Calu3 (cell line): Measurements from ENCODE around the gene PWP1. TPM values are rescaled to one million over a fixed set of nuclear protein-coding genes. Genes with fewer than 3 reads are reported as not detected.

ENCODE experiments used
- Bru-seq: library from RNA; stranded (reverse); fragments of 400-500 nt; gene quantifications from one replicate; lab custom pipeline; 2021; lab: Mats Ljungman, UMichigan
- BruChase-seq, 2 experiments: library from RNA; stranded (reverse); fragments of 400-500 nt; gene quantifications; one replicate each; lab custom pipeline; 2021; lab: Mats Ljungman, UMichigan
- BruUV-seq: library from RNA; stranded (reverse); fragments of 400-500 nt; replicated peaks from 2 replicates; lab custom pipeline; 2021; lab: Mats Ljungman, UMichigan
- CTCF ChIA-PET: fragments of 300-600 bp; sonication (Branson Sonifier 250); formaldehyde crosslinking; loops from one replicate; lab custom pipeline; 2022; ENCODE audit warnings: antibody characterized with exemption; lab: Charles Lee
- DNase-seq: peaks from one replicate; pipeline ENCODE4 v3.0.0; 2022
- H3K27ac Mint-ChIP-seq: one replicate; pipeline ENCODE4 v1.8.0; 2022; ENCODE audit warnings: mixed read lengths; ENCODE audit not compliant: unreplicated experiment
- H3K27me3 Mint-ChIP-seq: one replicate; pipeline ENCODE4 v1.8.0; 2022; ENCODE audit warnings: mixed read lengths; ENCODE audit not compliant: unreplicated experiment
- H3K36me3 Mint-ChIP-seq: one replicate; pipeline ENCODE4 v1.8.0; 2022; ENCODE audit warnings: mild to moderate bottlenecking, moderate library complexity, mixed read lengths; ENCODE audit not compliant: insufficient read depth, unreplicated experiment
- H3K4me1 Mint-ChIP-seq: one replicate; pipeline ENCODE4 v1.8.0; 2022; ENCODE audit warnings: mild to moderate bottlenecking, low read depth, mixed read lengths; ENCODE audit not compliant: unreplicated experiment
- H3K4me3 Mint-ChIP-seq: one replicate; pipeline ENCODE4 v1.8.0; 2022; ENCODE audit warnings: mild to moderate bottlenecking, low read depth, moderate library complexity, mixed read lengths; ENCODE audit not compliant: unreplicated experiment
- H3K9me3 Mint-ChIP-seq: one replicate; pipeline ENCODE4 v1.8.0; 2022; ENCODE audit warnings: low read depth, mixed read lengths; ENCODE audit not compliant: unreplicated experiment
- intact Hi-C: fragments of 100-400 bp; cut with micrococcal nuclease; formaldehyde crosslinking; loops from one replicate; pipeline ENCODE4 v1.10.0; 2022; ENCODE audit not compliant: unreplicated experiment
- long read RNA-seq: library from polyadenylated mRNA; stranded (forward); transcript quantifications from one replicate; pipeline ENCODE4 v2.0.0, GENCODE V29; 2022
- total RNA-seq: library from RNA; stranded (reverse); gene quantifications from 2 replicates; pipeline ENCODE4 v1.2.3, GENCODE V29; 2022
- TF ChIP-seq, protein P1 (sequence below): fragments of 200-600 bp; IDR thresholded peaks from one replicate; pipeline ENCODE4 v1.8.0; 2022; ENCODE audit warnings: antibody characterized with exemption; ENCODE audit not compliant: unreplicated experiment

PWP1 gene
- total RNA-seq (52.7 and 60.5 TPM in 2 replicates), Bru-seq, nascent RNA (percentile 89 among the genes with signal in this experiment), BruChase-seq, experiment 1, labeled RNA remaining after a 6-hour chase (percentile 85 among the genes with signal in this experiment), BruChase-seq, experiment 2, labeled RNA remaining after a 2-hour chase (percentile 87 among the genes with signal in this experiment)
- long read RNA-seq, transcript PWP1-201 (15 exons, 2,621 nt) = major isoform, 96 of 108 reads
- long read RNA-seq, partial matches to known transcripts = 2 of 108 reads
- long read RNA-seq, other reads (novel, unspliced or antisense) = 10 of 108 reads

DNA sequence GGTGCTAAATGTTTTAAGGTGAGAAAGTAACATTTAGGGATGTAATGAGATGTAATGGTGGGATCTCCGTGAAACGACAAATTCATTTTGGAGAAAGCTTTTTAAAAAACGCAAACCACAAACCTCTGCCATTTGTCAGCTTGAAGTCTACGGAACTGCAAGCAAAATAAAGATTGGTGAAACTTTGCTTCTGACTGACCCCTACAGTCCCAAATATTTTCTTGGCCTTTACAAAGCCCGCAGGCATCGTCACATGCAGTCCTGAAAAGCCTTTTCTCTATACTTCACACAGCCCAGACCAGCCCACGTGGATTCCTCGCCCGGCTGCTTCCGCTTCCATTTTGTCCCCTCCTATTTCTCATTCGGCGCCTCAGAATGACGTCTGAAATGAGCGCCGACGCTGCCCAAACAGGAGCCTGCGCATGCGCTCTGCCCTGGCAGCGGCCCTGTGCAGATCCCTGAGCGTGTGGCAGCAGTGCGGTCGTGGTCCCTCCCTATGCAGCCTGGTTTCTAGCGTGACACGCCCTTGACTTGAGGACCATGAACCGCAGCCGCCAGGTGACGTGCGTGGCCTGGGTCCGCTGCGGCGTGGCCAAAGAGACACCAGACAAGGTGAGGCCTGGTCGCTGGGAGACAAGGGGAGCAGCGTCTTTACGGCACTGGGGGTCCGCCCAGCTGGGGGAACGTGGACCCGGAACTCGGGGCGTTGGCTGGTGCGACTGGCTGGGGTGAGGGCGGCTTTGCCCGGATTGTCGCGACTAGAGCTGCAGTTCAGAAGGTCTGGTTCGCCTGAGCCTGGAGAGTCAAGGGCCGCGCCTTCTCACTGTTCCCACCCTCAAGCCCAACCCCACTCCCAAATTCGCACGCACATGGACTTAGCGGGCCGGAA is at the start of gene PWP1:
Gene PWP1 (plus strand): TSS at position 440 of the 889 bp plus-strand sequence. CDS start 101 bp downstream, at position 541.
- TSS peak; percentile 97 for BruUV-seq
- intact Hi-C loops = loop anchor here (5.0 to 10.0 kb wide), 2 partner anchors 72 to 829 kb away; partner anchors contain the start of gene FICD
- peak within 1 kb of the TSS; percentile 94 for H3K4me3 Mint-ChIP-seq

DNA sequence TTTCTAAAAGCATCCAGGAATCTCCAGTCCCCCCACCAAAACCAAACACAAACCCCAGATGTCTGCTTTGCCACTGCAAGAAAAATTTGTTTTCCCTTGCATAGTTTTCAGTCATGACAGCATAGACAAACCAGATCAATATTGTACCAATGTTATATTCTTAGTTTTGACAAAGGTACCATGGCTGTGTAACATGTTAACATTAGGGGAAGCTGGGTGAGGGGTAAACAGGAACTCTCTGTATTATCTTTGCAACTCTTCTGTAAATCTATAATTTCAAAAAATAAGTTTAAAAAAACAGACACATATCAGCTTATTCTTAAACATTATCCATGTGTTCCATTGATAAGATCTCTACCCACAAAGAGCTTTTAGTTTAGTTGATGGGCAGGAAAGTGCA is 44.4 kb upstream of the PWP1 start:
- no peak for DNase-seq
- no TSS peak for BruUV-seq
- H3K9me3 Mint-ChIP-seq = no peaks in the 10 kb centered on the region
- no peaks in the 10 kb centered on the region for H3K4me1 Mint-ChIP-seq
- CTCF ChIA-PET = no interaction called here
- TF ChIP-seq, protein P1, sequence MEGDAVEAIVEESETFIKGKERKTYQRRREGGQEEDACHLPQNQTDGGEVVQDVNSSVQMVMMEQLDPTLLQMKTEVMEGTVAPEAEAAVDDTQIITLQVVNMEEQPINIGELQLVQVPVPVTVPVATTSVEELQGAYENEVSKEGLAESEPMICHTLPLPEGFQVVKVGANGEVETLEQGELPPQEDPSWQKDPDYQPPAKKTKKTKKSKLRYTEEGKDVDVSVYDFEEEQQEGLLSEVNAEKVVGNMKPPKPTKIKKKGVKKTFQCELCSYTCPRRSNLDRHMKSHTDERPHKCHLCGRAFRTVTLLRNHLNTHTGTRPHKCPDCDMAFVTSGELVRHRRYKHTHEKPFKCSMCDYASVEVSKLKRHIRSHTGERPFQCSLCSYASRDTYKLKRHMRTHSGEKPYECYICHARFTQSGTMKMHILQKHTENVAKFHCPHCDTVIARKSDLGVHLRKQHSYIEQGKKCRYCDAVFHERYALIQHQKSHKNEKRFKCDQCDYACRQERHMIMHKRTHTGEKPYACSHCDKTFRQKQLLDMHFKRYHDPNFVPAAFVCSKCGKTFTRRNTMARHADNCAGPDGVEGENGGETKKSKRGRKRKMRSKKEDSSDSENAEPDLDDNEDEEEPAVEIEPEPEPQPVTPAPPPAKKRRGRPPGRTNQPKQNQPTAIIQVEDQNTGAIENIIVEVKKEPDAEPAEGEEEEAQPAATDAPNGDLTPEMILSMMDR = no peak
- H3K27me3 Mint-ChIP-seq = peaks cover 61% of the 10 kb centered on the region
- H3K27ac Mint-ChIP-seq = no peak overlapping the region
- intact Hi-C loops = no loop called here
- H3K4me3 Mint-ChIP-seq = no peak overlapping the region
- no peaks in the 10 kb centered on the region for H3K36me3 Mint-ChIP-seq

More for the DNA sequence above, at the start of gene PWP1:
- TF ChIP-seq, protein P1 = no peak
- Mint-ChIP-seq H3K27ac (peak within 1 kb of the TSS; percentile 96), H3K27me3 (peaks cover 6% of the 10 kb centered on the region), H3K9me3 (no peaks in the 10 kb centered on the region), H3K4me1 (no peaks in the 10 kb centered on the region), H3K36me3 (peaks cover 31% of the 10 kb centered on the region)
- peak; percentile 96 for DNase-seq
- CTCF ChIA-PET = interaction anchor here (1.4 kb wide), 1 partner anchor 9 kb away, joined by 11 read pairs; no protein-coding TSS in a partner anchor

DNA sequence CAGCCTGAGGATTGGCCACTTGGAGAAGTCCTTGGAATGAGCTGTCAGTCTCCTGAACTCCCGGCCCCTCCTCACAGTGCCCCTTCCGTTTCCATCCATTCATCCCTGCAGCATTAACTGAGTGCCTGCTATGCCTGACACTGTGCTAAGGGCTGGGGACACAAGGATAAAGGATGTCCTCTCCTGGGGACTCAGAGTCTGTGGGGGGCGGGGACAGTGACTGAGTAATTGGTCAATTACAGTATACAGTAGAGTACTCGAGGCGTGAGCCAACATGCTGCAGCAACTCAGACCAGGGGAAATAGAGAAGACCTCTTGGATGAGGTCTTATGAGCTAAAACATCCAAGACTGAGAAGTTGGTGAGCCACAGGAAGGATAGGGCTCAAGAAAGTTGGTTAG is 43.4 kb upstream of the PWP1 start:
- Mint-ChIP-seq H3K27me3 (peaks cover 68% of the 10 kb centered on the region), H3K4me1 (no peaks in the 10 kb centered on the region), H3K9me3 (no peaks in the 10 kb centered on the region), H3K4me3 (no peak overlapping the region), H3K36me3 (no peaks in the 10 kb centered on the region), H3K27ac (no peak overlapping the region)
- no peak for DNase-seq
- CTCF ChIA-PET = no interaction called here
- no TSS peak for BruUV-seq
- intact Hi-C loops = no loop called here
- TF ChIP-seq, protein P1 = no peak

DNA sequence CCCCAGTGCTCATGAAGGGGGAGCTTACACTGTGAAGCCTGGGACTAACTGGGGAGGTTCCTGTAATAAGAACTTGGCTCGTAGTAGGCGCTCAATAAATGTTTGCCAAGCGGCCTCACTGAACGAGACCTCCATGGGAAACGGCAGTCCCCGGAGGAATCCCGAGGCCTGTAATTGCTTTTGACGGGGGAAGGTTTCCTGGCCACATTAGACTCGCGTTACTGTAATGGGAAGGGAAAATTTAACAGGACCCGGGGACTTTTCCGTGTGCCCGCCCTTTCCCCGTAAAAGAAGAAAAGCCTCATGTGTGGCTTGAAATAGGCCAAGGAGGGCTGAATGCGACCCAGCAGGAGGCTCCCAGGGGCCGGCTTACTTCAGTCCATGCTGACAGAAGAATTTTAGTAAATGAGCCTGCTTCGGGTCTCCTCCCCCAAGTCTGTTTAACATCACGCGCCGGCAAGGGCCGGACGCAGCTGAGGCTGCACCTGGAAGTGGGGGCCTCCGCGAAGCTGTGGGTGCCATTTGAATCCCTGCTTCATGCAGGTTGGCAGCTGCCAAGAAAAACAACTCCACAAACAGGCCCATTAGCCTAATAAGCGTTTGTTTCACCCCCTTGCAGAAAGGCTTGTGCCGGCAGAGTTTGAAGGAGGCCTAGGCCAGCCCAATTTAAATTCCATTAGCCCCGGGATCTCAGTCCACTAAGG is 39.8 kb upstream of the PWP1 start:
- no peak overlapping the region for H3K4me3 Mint-ChIP-seq
- TF ChIP-seq, protein P1 = no peak
- DNase-seq = no peak
- no peaks in the 10 kb centered on the region for H3K4me1 Mint-ChIP-seq
- H3K27ac Mint-ChIP-seq = no peak overlapping the region
- H3K27me3 Mint-ChIP-seq = peaks cover 64% of the 10 kb centered on the region
- intact Hi-C loops = no loop called here
- no TSS peak for BruUV-seq
- H3K36me3 Mint-ChIP-seq = no peaks in the 10 kb centered on the region
- no peaks in the 10 kb centered on the region for H3K9me3 Mint-ChIP-seq
- CTCF ChIA-PET = no interaction called here
